Activated naive CD8-positive, alpha-beta T cell (primary cell): ENCODE results near the gene TWF2.

ENCODE experiments used
- H3K27ac Mint-ChIP-seq: one replicate; pipeline ENCODE4 v1.8.0; 2021; ENCODE audit warnings: mixed read lengths
- H3K27me3 Mint-ChIP-seq: one replicate; pipeline ENCODE4 v1.8.0; 2021; ENCODE audit warnings: mixed read lengths
- H3K36me3 Mint-ChIP-seq: one replicate; pipeline ENCODE4 v1.8.0; 2021; ENCODE audit warnings: mixed read lengths
- H3K4me1 Mint-ChIP-seq: one replicate; pipeline ENCODE4 v1.8.0; 2021; ENCODE audit warnings: low read depth, mixed read lengths
- H3K4me3 Mint-ChIP-seq: one replicate; pipeline ENCODE4 v1.8.0; 2021; ENCODE audit warnings: mild to moderate bottlenecking, mixed read lengths
- H3K9me3 Mint-ChIP-seq: one replicate; pipeline ENCODE4 v1.8.0; 2021; ENCODE audit warnings: low read depth, mixed read lengths

Gene TWF2

GRCh38 chr3:52215351-52215750, 23.6 kb downstream of the TWF2 start:
- no peak overlapping the region for H3K4me3 Mint-ChIP-seq
- peaks cover 42% of the 10 kb centered on the region for H3K4me1 Mint-ChIP-seq
- no peak overlapping the region for H3K27ac Mint-ChIP-seq
- H3K36me3 Mint-ChIP-seq: peaks cover 12% of the 10 kb centered on the region
- no peaks in the 10 kb centered on the region for H3K9me3 Mint-ChIP-seq
- no peaks in the 10 kb centered on the region for H3K27me3 Mint-ChIP-seq

GRCh38 chr3:52213901-52214300, 25.1 kb downstream of the TWF2 start:
- Mint-ChIP-seq H3K4me3 (no peak overlapping the region), H3K4me1 (peaks cover 30% of the 10 kb centered on the region), H3K36me3 (peaks cover 12% of the 10 kb centered on the region), H3K27me3 (no peaks in the 10 kb centered on the region), H3K27ac (peak overlapping the region; percentile 72), H3K9me3 (no peaks in the 10 kb centered on the region)

GRCh38 chr3:52213005-52213404, 26.0 kb downstream of the TWF2 start:
- Mint-ChIP-seq H3K36me3 (peaks cover 14% of the 10 kb centered on the region), H3K4me1 (peaks cover 22% of the 10 kb centered on the region), H3K27ac (no peak overlapping the region), H3K9me3 (no peaks in the 10 kb centered on the region), H3K27me3 (no peaks in the 10 kb centered on the region), H3K4me3 (no peak overlapping the region)

- no peak overlapping the region for H3K4me3 Mint-ChIP-seq
- no peaks in the 10 kb centered on the region for H3K27me3 Mint-ChIP-seq
- H3K9me3 Mint-ChIP-seq: no peaks in the 10 kb centered on the region
- H3K27ac Mint-ChIP-seq: no peak overlapping the region
- H3K4me1 Mint-ChIP-seq: peaks cover 9% of the 10 kb centered on the region
- peaks cover 19% of the 10 kb centered on the region for H3K36me3 Mint-ChIP-seq
These were observed 27.6 kb downstream of the TWF2 start for GRCh38 chr3:52211268-52211891.

- Mint-ChIP-seq H3K9me3 (no peaks in the 10 kb centered on the region), H3K4me3 (no peak overlapping the region), H3K4me1 (peaks cover 4% of the 10 kb centered on the region), H3K27me3 (no peaks in the 10 kb centered on the region), H3K36me3 (peaks cover 18% of the 10 kb centered on the region), H3K27ac (no peak overlapping the region)
These were observed 28.4 kb downstream of the TWF2 start for GRCh38 chr3:52210550-52211046.

GRCh38 chr3:52210037-52210436, 28.9 kb downstream of the TWF2 start:
- Mint-ChIP-seq H3K27ac (no peak overlapping the region), H3K27me3 (no peaks in the 10 kb centered on the region), H3K4me3 (no peak overlapping the region), H3K4me1 (peaks cover 3% of the 10 kb centered on the region), H3K36me3 (peaks cover 12% of the 10 kb centered on the region), H3K9me3 (no peaks in the 10 kb centered on the region)

- H3K36me3 Mint-ChIP-seq: peaks cover 13% of the 10 kb centered on the region
- H3K4me1 Mint-ChIP-seq: peaks cover 7% of the 10 kb centered on the region
- no peak overlapping the region for H3K4me3 Mint-ChIP-seq
- H3K27ac Mint-ChIP-seq: peak overlapping the region; percentile 22
- no peaks in the 10 kb centered on the region for H3K27me3 Mint-ChIP-seq
- H3K9me3 Mint-ChIP-seq: no peaks in the 10 kb centered on the region
These were observed 30.4 kb downstream of the TWF2 start for GRCh38 chr3:52208556-52208955.

GRCh38 chr3:52205727-52206372, 33.1 kb downstream of the TWF2 start:
- H3K4me1 Mint-ChIP-seq: peaks cover 28% of the 10 kb centered on the region
- H3K36me3 Mint-ChIP-seq: peaks cover 14% of the 10 kb centered on the region
- no peaks in the 10 kb centered on the region for H3K27me3 Mint-ChIP-seq
- no peak overlapping the region for H3K27ac Mint-ChIP-seq
- H3K9me3 Mint-ChIP-seq: no peaks in the 10 kb centered on the region
- H3K4me3 Mint-ChIP-seq: no peak overlapping the region

GRCh38 chr3:52204337-52205073, 34.5 kb downstream of the TWF2 start:
- Mint-ChIP-seq H3K27ac (peak overlapping the region; percentile 17), H3K9me3 (no peaks in the 10 kb centered on the region), H3K36me3 (peaks cover 14% of the 10 kb centered on the region), H3K4me1 (peaks cover 36% of the 10 kb centered on the region), H3K4me3 (no peak overlapping the region), H3K27me3 (no peaks in the 10 kb centered on the region)

- Mint-ChIP-seq H3K9me3 (no peaks in the 10 kb centered on the region), H3K4me3 (no peak overlapping the region), H3K27me3 (no peaks in the 10 kb centered on the region), H3K4me1 (peaks cover 44% of the 10 kb centered on the region), H3K27ac (no peak overlapping the region), H3K36me3 (peaks cover 14% of the 10 kb centered on the region)
These were observed 35.3 kb downstream of the TWF2 start for GRCh38 chr3:52203701-52204100.

GRCh38 chr3:52202384-52203077, 36.4 kb downstream of the TWF2 start:
- H3K4me3 Mint-ChIP-seq: no peak overlapping the region
- H3K4me1 Mint-ChIP-seq: peaks cover 48% of the 10 kb centered on the region
- H3K36me3 Mint-ChIP-seq: peaks cover 10% of the 10 kb centered on the region
- H3K9me3 Mint-ChIP-seq: no peaks in the 10 kb centered on the region
- peak overlapping the region; percentile 28 for H3K27ac Mint-ChIP-seq
- no peaks in the 10 kb centered on the region for H3K27me3 Mint-ChIP-seq

- Mint-ChIP-seq H3K36me3 (peaks cover 7% of the 10 kb centered on the region), H3K4me1 (peaks cover 55% of the 10 kb centered on the region), H3K27ac (peak overlapping the region; percentile 51), H3K9me3 (no peaks in the 10 kb centered on the region), H3K27me3 (no peaks in the 10 kb centered on the region), H3K4me3 (no peak overlapping the region)
These were observed 37.8 kb downstream of the TWF2 start for GRCh38 chr3:52200981-52201679.

- H3K27me3 Mint-ChIP-seq: no peaks in the 10 kb centered on the region
- H3K4me1 Mint-ChIP-seq: peaks cover 51% of the 10 kb centered on the region
- peak overlapping the region; percentile 90 for H3K27ac Mint-ChIP-seq
- peaks cover 3% of the 10 kb centered on the region for H3K36me3 Mint-ChIP-seq
- peak overlapping the region; percentile 96 for H3K4me3 Mint-ChIP-seq
- H3K9me3 Mint-ChIP-seq: no peaks in the 10 kb centered on the region
These were observed 40.0 kb downstream of the TWF2 start for GRCh38 chr3:52198643-52199608.
